ENCODE results near the gene UBXN7. TPM values are rescaled to one million over a fixed set of nuclear protein-coding genes. Genes with fewer than 3 reads are reported as not detected.
A peak's percentile ranks its signal among the peaks of the same experiment; 100 is the strongest.

UBXN7 gene
- total and polyA plus RNA-seq, 9 of the 15 experiments (the other 6 are each of a cell fraction or from before 2014, with no cell fraction given): 3.5 to 44.6 (median 13.4) TPM

- TF ChIP-seq ZBTB40 (IDR thresholded peaks at IDR 0.05) (0 out of 2 replicates have a peak, but pooled peaks have one; percentile 13), ZBTB40 (CRISPR knock-in tag; IDR thresholded peaks at IDR 0.05) (no peak), CGGBP1 (CRISPR knock-in tag; IDR thresholded peaks at IDR 0.05) (no peak), BRD9 (IDR thresholded peaks at IDR 0.05; ENCODE audit: low read depth, partially characterized antibody) (no peak), PCBP2 (IDR thresholded peaks at IDR 0.05; ENCODE audit: low read depth, low read length, poor library complexity, severe bottlenecking) (peak; percentile 94), TEAD1 (CRISPR knock-in tag; IDR thresholded peaks at IDR 0.05) (no peak; a peak in 1 of 4 replicates), L3MBTL2 (IDR thresholded peaks at IDR 0.05) (no peak), RFX5 (IDR thresholded peaks at IDR 0.05; ENCODE audit: low read depth, low read length) (no peak), LARP7 (IDR thresholded peaks at IDR 0.05) (no peak), CHD2 (IDR thresholded peaks at IDR 0.05; ENCODE audit: low read depth, low read length) (no peak), ARHGAP35 (IDR thresholded peaks at IDR 0.05; ENCODE audit: partially characterized antibody) (peak; percentile 36), ETV5 (CRISPR knock-in tag; IDR thresholded peaks at IDR 0.05; ENCODE audit: low read depth) (no peak), ZNF79 (CRISPR knock-in tag; IDR thresholded peaks at IDR 0.05; ENCODE audit: low read depth) (no peak), CEBPB (tag; IDR thresholded peaks at IDR 0.05) (no peak), MEF2D (tag; conservative IDR thresholded peaks at IDR 0.05; ENCODE audit: low read depth) (peak; percentile 86), HEY1 (CRISPR knock-in tag; IDR thresholded peaks at IDR 0.05; ENCODE audit: borderline replicate concordance) (no peak), DNMT1 (IDR thresholded peaks at IDR 0.05) (no peak), ZNF217 (CRISPR knock-in tag; IDR thresholded peaks at IDR 0.05) (no peak)
Observed at GRCh38 chr3:196444500-196444894, 12.3 kb upstream of the UBXN7 start (continued).

All from K562 (cell line).